Tibial artery (tissue), 4 donors: ENCODE measurements around the gene WFIKKN1.

Source experiments
- DNase-seq, 2 donors: peaks; one replicate each; pipeline ENCODE4 v3.0.0-alpha.2; 2019
- H3K27ac ChIP-seq, 2 donors: fragments of 200-600 bp; sonication (generic) in 1 of 2; 1 replicate in 1 of 2; 2 replicates in 1 of 2; pipeline ENCODE4 v1.5.1; 2018 to 2019; ENCODE audit warnings: mild to moderate bottlenecking in 1 of 2
- H3K27me3 ChIP-seq, 2 donors: fragments of 200-600 bp; sonication (generic) in 1 of 2; one replicate each; pipeline versions ENCODE4 v1.5.1 to v1.6.0; 2016 to 2019
- H3K36me3 ChIP-seq, 3 donors: fragments of 200-600 bp; sonication (generic) in 2 of 3; one replicate each; pipeline ENCODE4 v1.5.1; 2016 to 2019; ENCODE audit warnings: mild to moderate bottlenecking in 2 of 3
- H3K4me1 ChIP-seq, 4 donors: fragments of 200-600 bp; sonication (generic) in 2 of 4; 1 replicate in 3 of 4; 2 replicates in 1 of 4; pipeline ENCODE4 v1.5.1; 2016 to 2019
- H3K4me3 ChIP-seq, 2 donors: fragments of 200-600 bp; sonication (generic) in 1 of 2; 1 replicate in 1 of 2; 2 replicates in 1 of 2; pipeline ENCODE4 v1.5.1; 2018 to 2019; ENCODE audit warnings: mild to moderate bottlenecking in 2 of 2
- H3K9me3 ChIP-seq, 3 donors: fragments of 200-600 bp; sonication (generic) in 1 of 3; one replicate each; pipeline ENCODE4 v1.5.1; 2016 to 2019
- CTCF ChIP-seq, 2 experiments: fragments of 200-600 bp in 1 of 2; fragments of 450-650 bp in 1 of 2; IDR thresholded peaks; one replicate each; pipeline ENCODE4 v1.5.1; 2017 to 2019; ENCODE audit warnings: antibody characterized with exemption in 2 of 2, mild to moderate bottlenecking in 1 of 2, moderate library complexity in 1 of 2
- intact Hi-C: fragments of 100-400 bp; cut with DNase I; formaldehyde crosslinking; loops from one replicate; pipeline ENCODE4 v1.15.0; 2023; ENCODE audit warnings: low total_unique reads

Gene WFIKKN1

GRCh38 chr16:630815-631405 lies at the start of gene WFIKKN1:
Gene WFIKKN1, plus strand, starts transcription at chr16:630985. Its CDS starts 269 bp downstream, at chr16:631254.
- H3K4me3 ChIP-seq, result no peak within 1 kb of the TSS
- DNase-seq, result no peak
- no peak for TF ChIP-seq CTCF (IDR thresholded peaks at IDR 0.05)
- peaks cover 0 to 34% (median 25%) of the 10 kb centered on the region in 4 donors for H3K4me1 ChIP-seq
- H3K27ac ChIP-seq, result no peak within 1 kb of the TSS
- no peaks in the 10 kb centered on the region for H3K9me3 ChIP-seq
- intact Hi-C loops, result loop anchor here (10.0 kb wide), 1 partner anchor 46 kb away; no protein-coding TSS in a partner anchor
- peaks cover 14 to 67% (median 46%) of the 10 kb centered on the region in 3 donors for H3K36me3 ChIP-seq
- peaks cover 0 to 7% of the 10 kb centered on the region in 2 donors for H3K27me3 ChIP-seq

- Histone ChIP-seq H3K36me3 (peaks cover 0 to 44% (median 5%) of the 10 kb centered on the region in 3 donors), H3K9me3 (no peaks in the 10 kb centered on the region), H3K27me3 (peaks cover 0 to 5% of the 10 kb centered on the region in 2 donors), H3K4me1 (peaks cover 0 to 18% (median 4%) of the 10 kb centered on the region in 4 donors), H3K27ac (no peak overlapping the region), H3K4me3 (no peak overlapping the region)
- DNase-seq, result no peak
- intact Hi-C loops, result loop anchor here (10.0 kb wide), 1 partner anchor 53 kb away; the partner anchor contains the start of genes METTL26 and WFIKKN1
- TF ChIP-seq CTCF (IDR thresholded peaks at IDR 0.05), result no peak
Measured at GRCh38 chr16:582218-582613, 48.6 kb upstream of the WFIKKN1 start.

GRCh38 chr16:582614-583331 lies 48.0 kb upstream of the WFIKKN1 start:
- Histone ChIP-seq H3K9me3 (no peaks in the 10 kb centered on the region), H3K27ac (no peak overlapping the region), H3K4me3 (no peak overlapping the region), H3K4me1 (peaks cover 0 to 24% (median 8%) of the 10 kb centered on the region in 4 donors), H3K36me3 (peaks cover 0 to 42% (median 5%) of the 10 kb centered on the region in 3 donors), H3K27me3 (peaks cover 0 to 5% of the 10 kb centered on the region in 2 donors)
- TF ChIP-seq CTCF (IDR thresholded peaks at IDR 0.05), result no peak
- no peak for DNase-seq
- intact Hi-C loops, result loop anchor here (10.0 kb wide), 1 partner anchor 52 kb away; the partner anchor contains the start of genes METTL26 and WFIKKN1

- intact Hi-C loops, result loop anchor here (10.0 kb wide), 1 partner anchor 51 kb away; the partner anchor contains the start of genes METTL26 and WFIKKN1
- TF ChIP-seq CTCF (IDR thresholded peaks at IDR 0.05), result no peak
- Histone ChIP-seq H3K27me3 (peaks cover 0 to 5% of the 10 kb centered on the region in 2 donors), H3K9me3 (no peaks in the 10 kb centered on the region), H3K4me1 (peaks cover 0 to 31% (median 15%) of the 10 kb centered on the region in 4 donors), H3K36me3 (peaks cover 0 to 35% (median 5%) of the 10 kb centered on the region in 3 donors), H3K27ac (no peak overlapping the region), H3K4me3 (no peak overlapping the region)
- DNase-seq, result no peak
Measured at GRCh38 chr16:583470-583814, 47.3 kb upstream of the WFIKKN1 start.

GRCh38 chr16:583815-584591 lies 46.8 kb upstream of the WFIKKN1 start:
- H3K9me3 ChIP-seq, result no peaks in the 10 kb centered on the region
- H3K27me3 ChIP-seq, result peaks cover 0 to 5% of the 10 kb centered on the region in 2 donors
- no peak overlapping the region for H3K27ac ChIP-seq
- intact Hi-C loops, result loop anchor here (10.0 kb wide), 1 partner anchor 51 kb away; the partner anchor contains the start of genes METTL26 and WFIKKN1
- TF ChIP-seq CTCF (IDR thresholded peaks at IDR 0.05), result no peak
- H3K4me3 ChIP-seq, result no peak overlapping the region
- peaks cover 0 to 29% (median 5%) of the 10 kb centered on the region in 3 donors for H3K36me3 ChIP-seq
- peaks cover 0 to 32% (median 15%) of the 10 kb centered on the region in 4 donors for H3K4me1 ChIP-seq
- no peak for DNase-seq
